GM12872 (cell line): ENCODE measurements around the gene LRRIQ3.

Source experiments
- TF ChIP-seq, protein P1 (sequence below): IDR thresholded peaks from 3 replicates; pipeline ENCODE4 v1.5.1; 2011; ENCODE audit warnings: low read depth, mild to moderate bottlenecking, low read length, moderate library complexity; ENCODE audit not compliant: insufficient read depth

Gene LRRIQ3

GRCh38 chr1:74223453-74223852 lies 25.5 kb upstream of the LRRIQ3 start:
- TF ChIP-seq, protein P1, sequence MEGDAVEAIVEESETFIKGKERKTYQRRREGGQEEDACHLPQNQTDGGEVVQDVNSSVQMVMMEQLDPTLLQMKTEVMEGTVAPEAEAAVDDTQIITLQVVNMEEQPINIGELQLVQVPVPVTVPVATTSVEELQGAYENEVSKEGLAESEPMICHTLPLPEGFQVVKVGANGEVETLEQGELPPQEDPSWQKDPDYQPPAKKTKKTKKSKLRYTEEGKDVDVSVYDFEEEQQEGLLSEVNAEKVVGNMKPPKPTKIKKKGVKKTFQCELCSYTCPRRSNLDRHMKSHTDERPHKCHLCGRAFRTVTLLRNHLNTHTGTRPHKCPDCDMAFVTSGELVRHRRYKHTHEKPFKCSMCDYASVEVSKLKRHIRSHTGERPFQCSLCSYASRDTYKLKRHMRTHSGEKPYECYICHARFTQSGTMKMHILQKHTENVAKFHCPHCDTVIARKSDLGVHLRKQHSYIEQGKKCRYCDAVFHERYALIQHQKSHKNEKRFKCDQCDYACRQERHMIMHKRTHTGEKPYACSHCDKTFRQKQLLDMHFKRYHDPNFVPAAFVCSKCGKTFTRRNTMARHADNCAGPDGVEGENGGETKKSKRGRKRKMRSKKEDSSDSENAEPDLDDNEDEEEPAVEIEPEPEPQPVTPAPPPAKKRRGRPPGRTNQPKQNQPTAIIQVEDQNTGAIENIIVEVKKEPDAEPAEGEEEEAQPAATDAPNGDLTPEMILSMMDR: no peak

- TF ChIP-seq, protein P1: no peak
Observed at GRCh38 chr1:74222701-74223100, 24.7 kb upstream of the LRRIQ3 start.

DNA sequence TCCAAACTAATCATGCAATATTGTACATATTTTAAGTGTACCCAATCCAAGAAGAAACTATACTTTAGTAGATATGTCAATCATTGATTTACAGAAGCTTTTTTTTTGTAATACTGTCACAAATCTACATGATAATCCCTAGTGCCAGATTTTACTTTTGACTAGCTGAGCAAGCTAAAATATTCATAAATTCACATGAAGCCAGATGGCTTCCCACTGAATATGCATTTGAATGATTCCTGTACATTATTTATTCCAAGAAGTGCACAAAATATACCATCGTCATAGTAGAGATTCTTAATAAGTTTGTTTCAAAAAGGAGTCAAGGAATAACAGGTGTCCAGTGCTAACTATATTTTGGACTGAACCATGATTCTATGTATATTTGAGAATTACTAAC lies 17.3 kb upstream of the LRRIQ3 start:
- TF ChIP-seq, protein P1: no peak

GRCh38 chr1:74205266-74205665 lies 7.3 kb upstream of the LRRIQ3 start:
- TF ChIP-seq, protein P1: no peak

GRCh38 chr1:74199504-74199903 lies 1.5 kb upstream of the LRRIQ3 start:
- TF ChIP-seq, protein P1: no peak

- TF ChIP-seq, protein P1: no peak
Observed at GRCh38 chr1:74197255-74197654, 721 bp downstream of the LRRIQ3 start.

- TF ChIP-seq, protein P1: no peak
Observed at GRCh38 chr1:74195339-74195738, 2.6 kb downstream of the LRRIQ3 start.

GRCh38 chr1:74193908-74194307 lies 4.1 kb downstream of the LRRIQ3 start:
- TF ChIP-seq, protein P1: no peak
